ENCODE measurements around the gene COL9A2.

Gene COL9A2

DNA sequence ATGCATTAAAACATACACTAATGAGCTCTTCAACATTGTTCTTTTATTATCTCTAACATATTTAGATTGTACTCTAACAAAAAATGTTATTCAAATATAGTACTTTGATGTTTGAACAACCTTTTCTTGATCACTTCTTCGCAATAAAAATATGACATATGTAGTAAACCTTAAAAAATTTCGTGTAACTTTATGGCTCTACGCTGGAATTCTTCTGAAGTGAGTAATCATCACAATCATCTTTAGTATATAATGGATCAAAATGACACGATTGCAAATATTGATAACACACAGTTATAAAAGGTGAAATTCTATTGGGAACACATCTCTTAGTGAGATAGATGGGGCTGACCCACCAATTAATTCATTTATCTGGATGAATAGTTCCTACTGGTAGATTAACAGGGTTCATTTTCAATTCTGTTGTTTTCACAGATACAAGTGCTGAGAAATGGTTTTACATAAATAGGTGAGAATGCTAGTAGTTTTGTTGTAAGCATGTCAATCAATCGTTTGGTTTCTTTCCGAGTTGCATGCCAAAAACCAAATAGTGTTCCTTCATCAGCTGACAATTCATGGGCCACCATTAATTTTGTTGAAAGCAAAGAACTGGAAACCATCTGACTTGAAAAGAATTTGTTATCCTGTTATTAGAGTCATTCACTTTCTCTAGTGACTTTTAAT, 60.5 kb downstream of the COL9A2 start:
- DNase-seq, result no peak

GRCh38 chr1:40255231-40255630, 61.9 kb downstream of the COL9A2 start:
- DNase-seq, result no peak

DNA sequence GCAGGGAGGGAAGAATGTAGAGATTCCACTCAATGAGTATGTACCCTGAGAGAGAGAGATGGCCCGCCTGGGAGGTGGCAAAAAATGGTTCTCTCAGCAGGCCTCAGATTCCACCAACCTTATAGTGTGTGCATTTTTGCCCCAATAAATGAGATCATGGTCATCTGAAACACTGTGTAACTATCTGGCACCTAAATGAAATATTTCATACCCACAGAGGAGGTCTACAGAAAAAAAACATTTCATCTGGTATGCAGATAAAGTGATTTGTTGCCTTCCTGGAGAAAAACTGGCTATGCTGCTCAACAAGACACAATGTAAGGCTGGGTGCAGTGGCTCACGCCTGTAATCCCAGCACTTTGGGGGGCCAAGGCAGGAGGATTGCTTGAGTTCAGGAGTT, 64.5 kb downstream of the COL9A2 start:
- DNase-seq, result no peak

- no peak for DNase-seq
These were observed 65.6 kb downstream of the COL9A2 start for GRCh38 chr1:40251456-40251855.
